A673 (cell line): ENCODE results near the gene C3orf70. TPM values are rescaled to one million over a fixed set of nuclear protein-coding genes. Genes with fewer than 3 reads are reported as not detected.

ENCODE experiments used
- BruUV-seq: library from RNA; stranded (reverse); fragments of 400-500 nt; replicated peaks from 2 replicates; lab custom pipeline; 2021; lab: Mats Ljungman, UMichigan
- CTCF ChIA-PET: fragments of 300-600 bp; sonication (Branson Sonifier 250); formaldehyde crosslinking; loops from one replicate; lab custom pipeline; 2022; ENCODE audit warnings: antibody characterized with exemption; lab: Charles Lee
- POLR2A ChIA-PET: fragments of 300-600 bp; sonication (Branson Sonifier 250); formaldehyde crosslinking; loops from one replicate; lab custom pipeline; 2022; ENCODE audit warnings: antibody characterized with exemption; ENCODE audit not compliant: low non-redundant PET; lab: Charles Lee
- DNase-seq: peaks from one replicate; pipeline ENCODE4 v3.0.0-alpha.2; 2015; ENCODE audit warnings: low spot score
- H3K27ac ChIP-seq: fragments of 200-600 bp; sonication (generic); 2 replicates; pipeline ENCODE4 v1.5.1; 2016; ENCODE audit warnings: mixed run types, low read depth, mild to moderate bottlenecking, mixed read lengths, antibody characterized with exemption, low read length; ENCODE audit not compliant: poor library complexity, severe bottlenecking
- H3K27me3 ChIP-seq: fragments of 200-600 bp; sonication (generic); replicated peaks from 2 replicates; pipeline ENCODE4 v1.6.1; 2017; ENCODE audit warnings: mixed run types, low read depth, mild to moderate bottlenecking, mixed read lengths, antibody characterized with exemption, low read length; ENCODE audit not compliant: insufficient read depth, poor library complexity
- H3K36me3 ChIP-seq: fragments of 200-600 bp; sonication (generic); 2 replicates; pipeline ENCODE4 v1.6.1; 2016; ENCODE audit warnings: mixed run types, mild to moderate bottlenecking, mixed read lengths, antibody characterized with exemption, low read length; ENCODE audit not compliant: insufficient read depth, poor library complexity, severe bottlenecking
- H3K4me1 ChIP-seq: fragments of 200-600 bp; sonication (generic); 2 replicates; pipeline ENCODE4 v1.6.1; 2017; ENCODE audit warnings: mixed run types, mild to moderate bottlenecking, mixed read lengths, antibody characterized with exemption, low read length; ENCODE audit not compliant: insufficient read depth, poor library complexity, severe bottlenecking
- H3K4me3 ChIP-seq: fragments of 200-600 bp; sonication (generic); 2 replicates; pipeline ENCODE4 v1.5.1; 2016; ENCODE audit warnings: low read depth, mixed run types, mild to moderate bottlenecking, mixed read lengths, low read length; ENCODE audit not compliant: poor library complexity, severe bottlenecking
- H3K9me3 ChIP-seq: fragments of 200-600 bp; sonication (generic); 2 replicates; pipeline ENCODE4 v1.6.1; 2016; ENCODE audit warnings: mixed run types, low read depth, mild to moderate bottlenecking, mixed read lengths, antibody characterized with exemption, low read length; ENCODE audit not compliant: poor library complexity, severe bottlenecking
- CTCF ChIP-seq: fragments of 300-800, 200-600 bp; sonication (generic); conservative IDR thresholded peaks from 2 replicates; pipeline ENCODE4 v1.5.1; 2017; ENCODE audit warnings: low read depth, mild to moderate bottlenecking, antibody characterized with exemption, low read length, moderate library complexity, mixed read lengths
- EZH2 ChIP-seq: fragments of 200-600 bp; sonication (generic); IDR thresholded peaks from 2 replicates; pipeline ENCODE4 v1.6.1; 2017; ENCODE audit warnings: borderline replicate concordance, low read depth, mild to moderate bottlenecking, mixed read lengths, antibody characterized with exemption, low read length; ENCODE audit not compliant: poor library complexity, severe bottlenecking
- intact Hi-C: fragments of 100-400 bp; cut with micrococcal nuclease; formaldehyde crosslinking; loops from one replicate; pipeline ENCODE4 v1.10.0; 2022; ENCODE audit not compliant: unreplicated experiment
- total RNA-seq: library from RNA; stranded (reverse); gene quantifications from 2 replicates; pipeline ENCODE4 v1.2.3, GENCODE V29; 2021

C3orf70 gene
- total RNA-seq, 1 experiment from 2014 or later: 0.26 TPM

DNA sequence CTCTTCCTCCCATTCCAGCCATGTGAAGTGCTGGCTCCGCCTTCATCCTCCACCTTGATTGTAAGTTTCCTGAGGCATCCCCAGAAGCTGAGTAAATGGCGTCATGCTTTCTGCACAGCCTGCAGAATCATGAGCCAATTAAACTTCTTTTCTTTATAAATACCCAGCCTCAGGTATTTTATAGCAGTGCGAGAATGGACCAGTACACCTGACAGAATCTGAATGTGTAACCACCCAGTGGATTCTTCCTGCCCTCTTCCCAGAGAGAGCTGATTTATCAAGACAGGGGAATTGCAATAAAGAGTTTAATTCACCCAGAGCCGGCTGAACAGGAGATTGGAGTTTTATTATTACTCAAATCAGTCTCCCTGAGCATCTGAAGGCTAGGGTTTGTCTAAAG is 86.6 kb downstream of the C3orf70 start:
- Histone ChIP-seq H3K27me3 (no peaks in the 10 kb centered on the region), H3K9me3 (no peaks in the 10 kb centered on the region), H3K36me3 (no peaks in the 10 kb centered on the region), H3K4me1 (no peaks in the 10 kb centered on the region), H3K27ac (no peak overlapping the region), H3K4me3 (no peak overlapping the region)
- CTCF ChIA-PET: no interaction called here
- BruUV-seq: no TSS peak
- POLR2A ChIA-PET: no interaction called here
- intact Hi-C loops: no loop called here
- no peak for DNase-seq
- TF ChIP-seq EZH2: no peak
- no peak for TF ChIP-seq CTCF

DNA sequence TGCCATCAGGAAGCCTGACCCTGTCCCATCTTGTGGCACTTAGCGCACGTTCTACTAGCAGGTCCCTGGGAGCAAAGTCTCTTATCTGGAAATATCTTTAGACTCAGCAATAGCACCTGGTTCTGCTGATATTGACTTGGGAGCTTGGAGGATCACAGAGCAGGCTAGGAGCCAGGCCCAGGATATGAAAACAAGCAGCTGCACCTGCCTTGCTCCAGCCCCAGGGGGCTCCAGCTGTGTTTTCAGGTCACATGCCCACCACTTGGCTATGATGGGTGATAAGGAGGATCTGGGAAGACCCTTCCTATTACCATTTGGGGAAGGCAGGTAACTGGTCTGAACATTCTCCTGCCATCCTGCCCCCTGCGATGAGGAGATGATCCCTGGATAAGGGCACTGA is 87.8 kb downstream of the C3orf70 start:
- Histone ChIP-seq H3K27me3 (no peaks in the 10 kb centered on the region), H3K4me3 (no peak overlapping the region), H3K9me3 (peaks cover 4% of the 10 kb centered on the region), H3K4me1 (no peaks in the 10 kb centered on the region), H3K27ac (no peak overlapping the region), H3K36me3 (no peaks in the 10 kb centered on the region)
- CTCF ChIA-PET: no interaction called here
- DNase-seq: no peak
- no TSS peak for BruUV-seq
- TF ChIP-seq EZH2 (no peak), CTCF (no peak)
- POLR2A ChIA-PET: no interaction called here
- intact Hi-C loops: no loop called here

DNA sequence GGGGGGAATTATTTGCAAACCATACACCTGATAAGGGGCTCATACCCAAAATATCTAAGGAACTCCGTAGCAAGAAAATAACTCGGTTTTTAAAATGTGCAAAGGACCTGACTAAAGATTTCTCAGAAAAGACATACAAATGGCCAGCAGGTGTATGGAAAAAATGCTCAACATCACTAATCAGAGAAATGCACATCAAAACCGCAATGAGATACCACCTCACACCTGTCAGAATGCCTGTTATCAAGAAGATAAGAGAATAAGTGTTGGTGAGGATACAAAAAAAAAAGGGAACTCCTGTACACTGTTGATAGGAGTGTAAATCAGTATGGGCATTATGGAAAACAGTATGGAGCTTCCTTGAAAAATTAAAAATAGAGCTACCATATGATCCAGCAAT is 89.4 kb downstream of the C3orf70 start:
- Histone ChIP-seq H3K27me3 (no peaks in the 10 kb centered on the region), H3K9me3 (peaks cover 4% of the 10 kb centered on the region), H3K4me1 (no peaks in the 10 kb centered on the region), H3K36me3 (no peaks in the 10 kb centered on the region), H3K4me3 (no peak overlapping the region), H3K27ac (no peak overlapping the region)
- ChIA-PET POLR2A (no interaction called here), CTCF (no interaction called here)
- DNase-seq: no peak
- BruUV-seq: no TSS peak
- intact Hi-C loops: no loop called here
- TF ChIP-seq EZH2 (no peak), CTCF (no peak)
